GM19035 (cell line): Measurements from ENCODE around the gene RIT1.

Experiments
- ATAC-seq: cut with Tn5 transposase; IDR thresholded peaks from one replicate; pipeline ENCODE4 v1.9.1; 2021; ENCODE audit not compliant: unreplicated experiment

The RIT1 gene, protein sequence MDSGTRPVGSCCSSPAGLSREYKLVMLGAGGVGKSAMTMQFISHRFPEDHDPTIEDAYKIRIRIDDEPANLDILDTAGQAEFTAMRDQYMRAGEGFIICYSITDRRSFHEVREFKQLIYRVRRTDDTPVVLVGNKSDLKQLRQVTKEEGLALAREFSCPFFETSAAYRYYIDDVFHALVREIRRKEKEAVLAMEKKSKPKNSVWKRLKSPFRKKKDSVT

DNA sequence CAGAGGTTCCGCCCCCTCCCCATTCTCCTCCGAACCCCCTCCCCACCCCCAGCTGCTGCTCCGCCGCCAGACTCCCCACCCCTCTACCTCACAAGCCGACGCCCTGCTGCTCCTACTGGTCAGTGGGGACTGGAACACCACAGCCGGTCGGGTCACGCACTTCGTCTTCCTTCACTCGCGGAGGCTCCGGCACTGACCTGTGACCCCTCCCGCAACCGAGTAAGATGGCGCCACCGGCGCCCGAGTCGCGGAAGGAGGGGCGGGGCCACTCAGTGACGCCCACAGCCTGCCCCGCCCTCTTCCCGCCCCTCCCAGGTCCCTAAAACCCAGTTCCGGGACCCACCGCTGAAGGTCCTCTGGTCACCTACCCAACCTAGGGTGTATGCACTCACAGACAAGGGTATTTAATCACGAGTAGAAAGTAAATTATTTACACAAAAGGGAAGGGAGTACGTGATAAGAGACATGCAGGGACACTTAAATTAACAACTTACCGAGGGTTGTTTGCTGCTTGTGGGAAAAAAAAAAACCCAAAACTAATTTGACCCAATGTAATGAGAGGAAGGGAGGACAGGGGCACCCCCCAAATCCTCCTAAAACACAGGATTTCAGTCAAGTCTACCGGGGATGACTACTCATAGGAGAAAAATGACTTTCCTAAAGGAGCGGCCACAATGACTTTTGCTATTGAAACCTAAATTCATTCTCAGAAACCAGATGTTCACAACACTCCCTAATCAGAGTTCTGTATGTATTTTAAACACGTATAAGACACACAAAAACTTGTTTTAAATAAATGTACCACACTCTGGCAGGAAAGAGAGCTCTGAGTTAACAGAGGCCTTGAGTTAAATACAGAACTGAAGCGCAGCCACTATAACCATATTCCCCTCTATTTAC lies at the start of gene RIT1:
RIT1 (minus strand) TSS at position 194 of the 900 bp plus-strand sequence. CDS start 588 bp downstream, outside the sequence.
- peak; percentile 76 for ATAC-seq

DNA sequence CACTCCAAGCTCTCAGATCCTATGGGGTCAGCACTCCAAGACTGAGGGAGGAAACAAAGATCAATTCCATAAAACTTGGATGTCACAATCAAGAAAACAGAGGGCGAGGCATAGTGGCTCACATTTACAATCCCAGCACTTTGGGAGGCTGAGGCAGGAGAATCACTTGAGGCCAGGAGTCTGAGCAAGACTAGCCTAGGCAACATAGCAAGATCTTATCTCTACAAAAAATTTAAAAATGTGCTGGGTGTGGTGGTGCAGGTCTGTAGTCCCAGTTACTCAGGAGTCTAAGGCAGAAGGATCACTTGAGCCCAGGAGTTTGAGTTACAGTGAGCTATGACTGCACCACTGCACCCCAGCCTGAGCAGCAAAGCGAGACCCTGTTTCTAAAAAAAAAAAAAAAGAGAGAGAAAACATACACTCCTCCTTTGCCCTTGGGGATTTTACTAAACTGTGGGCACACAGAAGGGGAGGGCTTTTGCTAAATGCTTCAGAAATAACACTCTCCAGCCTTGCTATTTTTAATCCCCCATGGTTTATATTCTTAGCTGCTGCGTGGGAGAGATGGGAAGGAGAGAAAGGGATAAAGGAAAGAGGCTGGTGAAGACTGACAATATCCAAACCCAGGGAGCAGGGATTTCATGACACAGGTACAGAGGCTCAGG lies 49.1 kb upstream of the RIT1 start:
- no peak for ATAC-seq

DNA sequence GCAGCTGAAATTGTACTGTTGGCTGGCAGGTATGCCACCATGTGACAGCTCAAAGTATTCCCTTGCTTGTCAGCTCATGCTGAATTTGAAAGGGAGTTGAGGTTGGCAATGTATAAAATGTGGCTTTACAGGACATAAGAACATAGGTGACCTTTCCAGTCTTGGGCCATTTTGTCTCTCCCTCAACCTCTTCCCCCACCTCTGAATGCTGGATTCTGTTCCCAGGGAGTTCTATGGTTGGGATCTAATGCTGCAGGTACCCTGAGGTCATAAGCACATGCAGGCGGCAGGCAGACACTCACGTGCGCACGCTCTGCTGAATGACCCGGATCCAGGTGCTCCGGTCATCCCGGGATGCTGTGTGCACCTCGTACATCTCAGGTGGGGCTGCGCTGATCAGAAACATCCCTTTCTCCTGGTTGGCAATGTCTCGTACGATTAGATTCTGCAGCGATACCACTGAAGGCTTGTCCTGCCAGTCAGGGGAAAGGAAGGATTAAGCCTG lies 46.3 kb upstream of the RIT1 start:
- no peak for ATAC-seq

DNA sequence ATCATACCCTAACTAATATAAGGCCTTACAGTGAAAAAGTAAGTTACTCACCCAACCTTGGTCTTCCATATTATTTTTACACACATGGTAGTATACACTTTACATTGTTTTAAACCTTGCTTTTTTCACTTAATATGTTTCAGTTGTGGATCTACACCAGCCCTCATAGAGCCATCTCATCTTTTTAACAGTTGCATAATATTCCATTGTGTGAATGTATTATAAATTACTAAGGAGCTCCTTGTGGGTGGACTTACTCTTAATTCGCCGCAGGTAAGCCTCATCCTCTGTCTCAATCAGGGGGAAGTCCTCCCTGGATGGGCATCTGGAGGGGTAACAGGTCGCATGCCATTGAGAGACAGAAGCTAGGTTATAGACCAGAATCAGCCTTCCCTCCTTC lies 43.5 kb upstream of the RIT1 start:
- ATAC-seq: no peak

DNA sequence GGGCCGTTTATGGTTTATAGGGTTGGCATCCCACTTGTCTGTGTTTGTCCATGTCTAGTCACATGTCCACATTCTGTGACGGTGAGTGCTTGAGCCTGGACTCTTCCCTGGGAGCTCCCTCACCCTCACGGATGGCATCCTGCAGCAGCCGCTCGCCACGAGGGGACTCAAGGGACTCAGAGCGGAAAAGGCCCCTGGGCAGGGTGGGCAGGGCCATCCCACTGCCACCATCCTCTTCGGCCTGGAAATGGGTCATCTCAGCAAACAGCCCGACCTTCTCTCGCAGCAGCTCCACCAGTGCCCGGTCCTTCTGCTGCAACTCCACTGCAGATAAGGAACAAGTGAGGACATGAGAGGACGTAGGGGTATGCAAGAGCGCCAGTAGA lies 41.3 kb upstream of the RIT1 start:
- no peak for ATAC-seq

DNA sequence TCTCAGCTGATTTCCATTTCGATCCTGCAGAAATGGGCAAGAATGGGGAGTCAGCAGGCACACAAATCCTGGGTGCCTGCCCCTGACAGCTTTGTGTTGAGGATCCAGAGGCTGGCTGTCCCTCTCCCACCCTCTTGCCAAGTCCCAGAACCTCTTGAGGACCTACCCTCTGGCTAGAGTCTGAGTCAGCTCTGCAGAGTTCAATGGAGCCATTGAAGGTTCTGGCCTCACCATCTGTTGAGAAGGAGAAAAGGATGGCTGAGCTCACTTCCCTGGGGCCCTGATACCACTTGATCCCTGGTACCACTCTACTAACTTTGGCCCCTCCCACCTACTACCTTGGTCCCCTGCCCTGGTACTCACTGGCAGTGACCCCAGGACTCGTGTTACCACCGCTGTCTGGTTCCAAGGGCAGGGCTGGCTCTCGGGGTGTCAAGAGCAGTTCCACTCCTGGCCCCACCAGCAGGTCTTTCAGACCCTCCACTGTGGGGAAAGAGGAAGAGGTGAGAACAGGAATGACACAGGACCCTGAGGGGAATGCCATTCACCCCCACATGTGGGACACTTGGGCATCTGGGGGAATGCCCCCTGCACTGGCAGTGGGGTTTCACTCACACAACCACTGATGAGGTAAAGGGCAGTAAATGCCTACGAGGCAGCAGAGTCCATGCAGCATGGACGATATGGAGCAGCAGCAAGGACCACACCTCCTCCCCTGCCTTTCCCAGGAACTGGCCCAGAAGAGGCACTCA lies 40.8 kb upstream of the RIT1 start:
- ATAC-seq: no peak

DNA sequence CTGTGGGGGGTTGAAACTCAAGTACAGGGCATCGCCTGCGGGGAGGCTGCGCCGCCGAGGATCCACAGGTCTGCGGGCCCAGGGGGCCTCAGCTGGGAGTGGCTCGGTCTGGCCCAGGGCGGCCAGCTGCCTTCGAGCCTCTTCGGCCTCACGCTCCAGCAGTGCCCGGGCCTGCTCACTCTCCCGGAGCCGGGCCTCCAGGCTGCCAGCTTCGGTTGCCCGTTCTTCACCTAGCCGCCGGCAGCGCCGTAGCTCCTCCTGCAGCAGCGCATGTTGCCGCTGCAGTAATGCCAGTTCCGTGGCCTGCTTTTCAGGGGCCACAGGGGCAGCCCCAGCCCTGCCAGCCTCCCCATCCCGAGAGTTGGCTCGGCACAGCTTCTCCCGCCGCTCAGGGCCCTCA lies 39.7 kb upstream of the RIT1 start:
- ATAC-seq: no peak

DNA sequence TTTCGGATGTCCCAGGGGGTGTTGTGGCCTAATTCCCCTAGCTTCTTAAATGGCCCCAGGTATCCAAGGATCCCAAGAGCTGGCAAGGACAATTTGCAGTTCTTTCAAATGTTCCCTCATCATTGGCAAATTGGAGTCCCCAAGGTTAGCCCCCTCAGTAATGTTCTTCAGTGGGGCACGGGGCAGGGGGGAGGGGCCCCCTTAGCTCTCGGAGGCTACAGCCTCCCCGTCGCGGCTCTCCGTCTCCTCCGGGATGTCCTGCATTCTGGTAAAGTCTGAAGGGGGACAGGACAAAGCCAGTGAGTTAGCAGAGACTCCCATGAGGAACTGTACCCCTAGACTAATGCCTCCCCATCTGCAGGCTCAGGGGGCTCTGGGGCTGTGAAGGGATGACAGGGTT lies 36.6 kb upstream of the RIT1 start:
- ATAC-seq: no peak

DNA sequence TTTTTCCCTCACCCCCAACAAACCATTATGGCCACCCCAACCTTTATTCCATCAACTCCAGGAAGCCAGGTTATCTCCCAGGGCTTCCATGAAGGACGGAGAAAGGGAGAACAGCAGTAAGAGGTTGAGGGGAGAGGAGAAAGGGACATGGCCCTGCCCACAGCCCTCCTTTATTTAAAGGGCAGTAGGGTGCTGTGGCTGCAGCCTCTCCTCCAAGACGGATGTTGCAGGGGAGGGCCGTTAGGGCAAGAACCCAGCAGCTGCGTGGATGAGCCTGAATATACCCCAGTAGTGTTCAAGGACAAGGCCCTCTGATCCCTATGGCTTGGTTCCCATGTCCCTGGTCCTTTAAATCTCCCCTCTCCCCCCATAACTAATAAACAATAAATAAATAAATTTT lies 36.1 kb upstream of the RIT1 start:
- no peak for ATAC-seq

DNA sequence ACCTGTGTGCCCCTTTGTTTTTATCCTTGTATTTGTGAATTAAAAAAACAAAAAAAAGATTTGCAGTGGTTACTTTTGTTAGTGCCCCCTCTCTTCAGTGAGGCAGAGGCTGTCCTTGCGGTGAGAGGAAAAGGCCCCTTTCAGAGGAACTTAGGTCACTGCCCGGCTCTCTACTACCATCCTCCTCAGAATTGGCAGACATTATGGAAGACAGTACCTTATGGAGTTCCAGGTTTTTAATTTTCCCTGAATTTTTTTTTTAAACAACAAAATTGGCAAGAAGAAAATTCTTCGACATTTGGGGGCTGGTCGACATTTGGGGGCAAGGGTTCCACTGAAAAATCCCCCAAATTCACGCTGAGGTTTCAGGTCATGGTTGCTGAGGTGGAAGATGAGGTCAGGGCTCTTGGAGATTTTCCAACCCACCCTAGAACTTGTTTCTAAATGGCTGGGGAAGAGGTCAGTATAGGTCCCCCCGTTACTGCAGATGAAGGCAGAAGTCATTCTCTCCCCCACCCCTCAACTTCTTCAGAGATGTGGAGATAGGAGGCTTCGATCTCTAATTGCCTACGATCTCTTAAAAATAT lies 35.6 kb upstream of the RIT1 start:
- no peak for ATAC-seq

DNA sequence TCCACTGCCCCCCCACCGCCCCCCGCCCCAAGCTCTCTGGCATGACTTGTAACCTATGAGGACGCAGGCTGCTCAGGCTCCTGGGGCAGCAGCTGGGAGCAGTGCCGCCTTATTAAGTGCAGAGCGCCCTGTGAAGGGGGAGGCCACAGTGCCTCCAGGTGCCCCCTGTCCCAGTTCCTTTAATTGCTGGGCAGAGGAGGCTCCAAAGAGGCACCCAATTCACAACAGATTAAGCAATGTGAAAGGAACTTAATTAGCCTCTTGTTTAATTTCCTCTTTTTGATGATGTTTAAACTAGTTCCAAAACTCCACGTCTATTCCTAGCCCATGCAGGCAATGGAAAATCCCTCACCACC lies 33.3 kb upstream of the RIT1 start:
- ATAC-seq: no peak

DNA sequence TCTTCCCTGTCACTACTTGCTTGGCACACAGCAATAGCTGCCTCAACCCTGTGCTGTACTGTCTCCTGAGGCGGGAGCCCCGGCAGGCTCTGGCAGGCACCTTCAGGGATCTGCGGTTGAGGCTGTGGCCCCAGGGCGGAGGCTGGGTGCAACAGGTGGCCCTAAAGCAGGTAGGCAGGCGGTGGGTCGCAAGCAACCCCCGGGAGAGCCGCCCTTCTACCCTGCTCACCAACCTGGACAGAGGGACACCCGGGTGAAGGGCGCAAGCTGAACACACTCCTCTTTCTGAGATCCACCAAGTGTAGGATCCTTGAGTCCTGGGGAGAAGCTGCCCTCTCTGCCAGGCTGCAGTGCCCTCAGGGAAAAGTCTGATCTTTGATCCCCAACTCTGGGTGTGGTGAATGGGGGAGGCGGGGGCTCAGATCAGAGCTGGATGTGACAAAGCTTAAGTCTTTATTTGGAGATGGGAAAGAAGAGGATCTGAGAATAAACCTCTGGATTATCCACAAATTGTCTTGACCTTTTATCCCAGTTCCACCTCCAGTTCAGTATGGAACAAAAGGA lies 31.5 kb upstream of the RIT1 start:
- ATAC-seq: no peak

DNA sequence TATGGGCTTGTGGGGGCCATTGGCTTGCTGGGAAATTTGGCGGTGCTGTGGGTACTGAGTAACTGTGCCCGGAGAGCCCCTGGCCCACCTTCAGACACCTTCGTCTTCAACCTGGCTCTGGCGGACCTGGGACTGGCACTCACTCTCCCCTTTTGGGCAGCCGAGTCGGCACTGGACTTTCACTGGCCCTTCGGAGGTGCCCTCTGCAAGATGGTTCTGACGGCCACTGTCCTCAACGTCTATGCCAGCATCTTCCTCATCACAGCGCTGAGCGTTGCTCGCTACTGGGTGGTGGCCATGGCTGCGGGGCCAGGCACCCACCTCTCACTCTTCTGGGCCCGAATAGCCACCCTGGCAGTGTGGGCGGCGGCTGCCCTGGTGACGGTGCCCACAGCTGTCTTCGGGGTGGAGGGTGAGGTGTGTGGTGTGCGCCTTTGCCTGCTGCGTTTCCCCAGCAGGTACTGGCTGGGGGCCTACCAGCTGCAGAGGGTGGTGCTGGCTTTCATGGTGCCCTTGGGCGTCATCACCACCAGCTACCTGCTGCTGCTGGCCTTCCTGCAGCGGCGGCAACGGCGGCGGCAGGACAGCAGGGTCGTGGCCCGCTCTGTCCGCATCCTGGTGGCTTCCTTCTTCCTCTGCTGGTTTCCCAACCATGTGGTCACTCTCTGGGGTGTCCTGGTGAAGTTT lies 30.8 kb upstream of the RIT1 start:
- ATAC-seq: no peak

DNA sequence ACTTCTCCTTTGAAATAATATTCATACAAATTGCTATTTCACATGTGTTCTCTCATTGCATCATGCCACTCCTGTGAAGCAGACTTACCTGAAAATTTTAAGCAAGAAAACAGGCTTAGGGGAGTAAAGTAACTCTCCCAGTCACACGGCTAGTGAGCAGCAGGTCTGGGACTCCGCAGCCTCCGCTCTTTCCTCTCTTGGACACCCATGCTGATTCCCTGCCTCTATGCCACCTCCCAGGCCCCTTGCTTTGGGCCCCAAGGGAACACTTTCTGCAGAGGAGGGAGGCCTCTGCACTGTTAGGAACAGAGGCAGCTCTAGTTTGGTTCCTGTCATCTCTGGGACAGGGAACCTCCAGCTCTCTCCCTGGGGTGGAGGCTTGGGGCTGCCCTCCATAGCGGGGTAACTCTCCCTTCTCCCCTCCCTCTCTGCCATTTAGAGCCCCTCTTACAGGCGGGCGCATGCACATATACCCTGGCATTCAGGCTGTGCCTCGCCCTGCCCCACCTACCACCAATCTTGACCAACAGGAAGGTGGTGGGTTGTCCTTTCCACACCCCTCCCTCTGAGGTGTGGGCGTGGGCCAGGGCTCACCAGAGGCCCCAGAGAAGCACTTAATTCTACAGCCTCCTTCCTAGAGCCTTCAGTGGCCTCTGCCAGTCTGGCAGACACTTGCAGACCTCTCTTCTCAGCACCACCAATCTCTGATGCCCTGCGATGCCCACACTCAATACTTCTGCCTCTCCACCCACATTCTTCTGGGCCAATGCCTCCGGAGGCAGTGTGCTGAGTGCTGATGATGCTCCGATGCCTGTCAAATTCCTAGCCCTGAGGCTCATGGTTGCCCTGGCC lies 30.1 kb upstream of the RIT1 start, which contains the start of gene RXFP4:
RXFP4 (plus strand) TSS at position 646 of the 852 bp plus-strand sequence; CDS start at position 718, 72 bp downstream.
- ATAC-seq: no peak

DNA sequence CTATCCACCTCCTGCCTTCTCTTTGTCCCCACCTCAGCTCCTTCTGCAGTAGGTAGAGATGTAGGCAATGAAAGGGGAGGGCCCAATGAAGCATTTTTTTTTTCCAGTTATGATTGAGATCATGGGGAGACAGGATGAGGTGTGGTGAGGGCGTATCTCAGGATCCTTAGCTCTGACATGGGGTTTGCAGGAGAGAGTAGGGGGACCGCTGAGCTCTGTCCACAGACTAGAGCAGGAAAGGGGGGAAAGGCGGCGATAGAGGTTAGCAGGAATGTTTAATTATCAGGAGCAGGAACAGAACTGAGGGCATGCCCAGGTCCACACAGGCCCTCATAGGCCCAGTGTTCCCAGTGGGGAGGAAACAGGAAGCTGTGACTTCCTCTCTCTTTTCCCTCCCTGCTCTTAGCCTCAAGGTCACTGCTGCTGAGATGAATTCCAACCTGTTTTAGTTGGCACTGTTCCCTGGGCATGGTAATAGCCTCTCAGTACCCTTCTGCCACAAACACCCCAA lies 29.4 kb upstream of the RIT1 start:
- ATAC-seq: no peak

DNA sequence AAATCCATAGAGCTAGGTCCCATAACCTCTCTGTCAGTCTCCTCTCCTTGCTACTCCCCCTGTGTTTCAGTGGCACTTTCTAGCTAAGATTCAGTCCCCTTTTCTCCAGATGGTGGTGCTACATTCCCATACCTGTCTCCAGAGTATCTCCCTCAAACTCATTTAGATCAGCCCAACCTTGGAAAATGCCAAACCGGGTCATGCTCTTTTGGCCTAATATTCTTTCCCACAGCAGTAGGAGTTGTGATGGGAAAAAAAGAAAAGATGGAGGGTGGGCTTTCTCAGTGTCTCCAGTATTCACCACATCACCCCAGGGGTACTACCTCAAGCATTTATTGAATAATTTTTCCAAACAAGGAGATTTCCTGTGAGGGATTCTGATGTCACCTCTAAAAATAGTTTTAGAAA lies 27.1 kb upstream of the RIT1 start:
- no peak for ATAC-seq

DNA sequence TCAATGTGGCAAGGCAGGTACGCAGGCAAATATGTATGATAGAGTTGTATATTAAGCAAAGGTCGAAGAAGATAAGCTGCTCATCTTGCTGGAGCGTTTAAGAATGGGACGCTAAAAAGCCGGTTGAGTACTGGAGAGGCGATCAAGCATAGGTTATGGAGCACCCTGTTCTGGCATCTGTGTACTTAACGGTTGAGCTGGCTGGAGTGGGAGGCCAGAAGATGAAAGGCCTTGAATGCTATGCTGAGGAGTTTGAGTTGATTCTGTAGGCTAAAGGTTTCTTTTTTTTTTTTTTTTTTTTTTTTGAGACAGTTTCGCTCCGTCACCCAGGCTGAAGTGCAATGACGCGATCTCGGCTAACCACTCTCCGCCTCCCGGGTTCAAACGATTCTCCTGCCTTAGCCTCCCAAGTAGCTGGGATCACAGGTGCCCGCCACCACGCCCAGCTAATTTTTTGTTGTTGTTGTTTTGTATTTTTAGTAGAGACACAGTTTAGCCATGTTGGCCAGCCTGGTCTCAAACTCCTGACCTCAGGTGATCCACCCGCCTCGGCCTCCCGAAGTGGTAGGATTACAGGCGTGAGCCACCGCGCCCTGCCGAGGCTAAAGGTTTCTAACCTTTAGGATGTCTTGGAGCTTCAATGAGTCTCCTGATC lies 23.9 kb upstream of the RIT1 start:
- no peak for ATAC-seq
